GM23248 (cell line): ENCODE results near the gene DPP9. TPM values are rescaled to one million over a fixed set of nuclear protein-coding genes. Genes with fewer than 3 reads are reported as not detected.

ENCODE experiments used
- DNase-seq: peaks from one replicate; pipeline ENCODE4 v3.0.0-alpha.2; 2015
- H2AFZ ChIP-seq: fragments of 200-600 bp; sonication (generic); 2 replicates; pipeline ENCODE4 v1.6.1; 2016; ENCODE audit warnings: antibody characterized with exemption
- H3F3A ChIP-seq: fragments of 200-600 bp; sonication (generic); 2 replicates; pipeline ENCODE4 v1.6.1; 2016; ENCODE audit warnings: mild to moderate bottlenecking, antibody characterized with exemption, mixed run types; ENCODE audit not compliant: insufficient read depth
- H3K27ac ChIP-seq: fragments of 200-600 bp; sonication (generic); 2 replicates; pipeline ENCODE4 v1.5.1; 2016; ENCODE audit warnings: mild to moderate bottlenecking
- H3K27me3 ChIP-seq: fragments of 200-600 bp; sonication (generic); replicated peaks from 2 replicates; pipeline ENCODE4 v1.6.1; 2016; ENCODE audit warnings: mild to moderate bottlenecking; ENCODE audit not compliant: insufficient read depth
- H3K36me3 ChIP-seq: fragments of 200-600 bp; sonication (generic); 2 replicates; pipeline ENCODE4 v1.6.1; 2016; ENCODE audit warnings: low read depth, mild to moderate bottlenecking
- H3K4me1 ChIP-seq: fragments of 200-600 bp; sonication (generic); 2 replicates; pipeline ENCODE4 v1.6.1; 2016; ENCODE audit warnings: mild to moderate bottlenecking; ENCODE audit not compliant: insufficient read depth
- H3K4me2 ChIP-seq: fragments of 200-600 bp; sonication (generic); one replicate; pipeline ENCODE4 v1.6.1; 2016; ENCODE audit warnings: mild to moderate bottlenecking; ENCODE audit not compliant: unreplicated experiment
- H3K4me3 ChIP-seq: fragments of 200-600 bp; sonication (generic); 2 replicates; pipeline ENCODE4 v1.5.1; 2016; ENCODE audit warnings: mild to moderate bottlenecking
- H3K79me2 ChIP-seq: fragments of 200-600 bp; sonication (generic); 2 replicates; pipeline ENCODE4 v1.6.1; 2016; ENCODE audit warnings: mild to moderate bottlenecking; ENCODE audit not compliant: insufficient read depth
- H3K9ac ChIP-seq: fragments of 200-600 bp; sonication (generic); 2 replicates; pipeline ENCODE4 v1.6.1; 2016; ENCODE audit warnings: mild to moderate bottlenecking
- H3K9me2 ChIP-seq: fragments of 200-600 bp; sonication (generic); 2 replicates; pipeline ENCODE4 v1.6.1; 2016; ENCODE audit warnings: mixed run types, mild to moderate bottlenecking, moderate library complexity; ENCODE audit not compliant: insufficient read depth
- H3K9me3 ChIP-seq: fragments of 200-600 bp; sonication (generic); one replicate; pipeline ENCODE4 v1.6.1; 2017; ENCODE audit warnings: low read depth
- H4K20me1 ChIP-seq: fragments of 200-600 bp; sonication (generic); 2 replicates; pipeline ENCODE4 v1.6.0; 2016; ENCODE audit not compliant: insufficient read depth
- EZH2 ChIP-seq: fragments of 200-600 bp; sonication (generic); IDR thresholded peaks from 2 replicates; pipeline ENCODE4 v1.6.1; 2018; ENCODE audit warnings: antibody characterized with exemption, mild to moderate bottlenecking; ENCODE audit not compliant: insufficient read depth, poor library complexity, severe bottlenecking
- EZH2phosphoT487 ChIP-seq: fragments of 200-600 bp; sonication (generic); IDR thresholded peaks from 2 replicates; pipeline ENCODE4 v1.6.1; 2018; ENCODE audit warnings: antibody characterized with exemption, moderate library complexity, mild to moderate bottlenecking, low read depth; ENCODE audit not compliant: insufficient read depth
- WGBS, 2 experiments: methylation state at CpG; one replicate each; pipeline ENCODE4 v1.1.6; 2015 to 2017; ENCODE audit warnings: low lambda C conversion rate in 2 of 2, low coverage in 1 of 2; ENCODE audit errors: missing lambda C conversion rate in 2 of 2; 5-methylcytosine and 5-hydroxymethylcytosine counted together
- in situ Hi-C: fragments of 300-500 bp; cut with MboI; formaldehyde crosslinking; loops from 2 replicates; pipeline ENCODE4 v1.15.0; 2020
- polyA plus RNA-seq: library from polyadenylated mRNA; unstranded; fragments of >200 nt; fragmentation: Nextera tagmentation; extraction: Ambion mirVana; gene quantifications from 2 replicates; pipeline ENCODE4 v1.2.1, GENCODE V29; 2016
- total RNA-seq: library from RNA; depleted of rRNA; stranded (reverse); fragments of >200 nt; shearing (Covaris generic); gene quantifications from 2 replicates; pipeline ENCODE4 v1.2.3, GENCODE V29; 2014

The DPP9 gene
- total and polyA plus RNA-seq, 2 experiments from 2014 or later: 33.0 to 50.3 TPM

DNA sequence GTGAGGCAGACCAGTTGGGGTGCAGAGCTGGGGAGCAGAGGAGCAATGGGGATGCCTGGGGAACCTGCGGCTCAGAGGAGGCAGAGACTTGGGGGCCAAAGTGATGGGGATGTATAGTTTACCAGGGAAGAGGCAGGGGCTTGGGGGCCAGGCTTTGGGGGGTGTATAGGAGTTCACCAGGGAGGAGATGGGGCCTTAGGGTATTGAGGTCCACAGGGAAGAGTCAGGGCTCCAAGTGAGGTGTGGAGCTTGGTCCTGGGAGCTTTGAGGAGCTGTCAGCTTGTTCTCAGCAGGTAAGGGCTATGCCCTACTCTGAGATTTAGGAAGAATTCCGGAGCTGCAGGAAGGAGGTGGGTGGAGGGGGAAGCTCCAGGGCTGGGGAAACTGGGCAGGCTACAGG lies 73.5 kb downstream of the DPP9 start:
- no peak overlapping the region for H3K4me3 ChIP-seq
- H3K9me3 ChIP-seq: no peaks in the 10 kb centered on the region
- no peaks in the 10 kb centered on the region for H4K20me1 ChIP-seq
- no peaks in the 10 kb centered on the region for H3K36me3 ChIP-seq
- no peak overlapping the region for H3K4me2 ChIP-seq
- in situ Hi-C loops: no loop called here
- no peak for DNase-seq
- H3K27me3 ChIP-seq: no peaks in the 10 kb centered on the region
- no peak overlapping the region for H3K9ac ChIP-seq
- 0 out of 2 replicates have a peak, but pooled peaks cover under 1% of the 10 kb centered on the region for H3F3A ChIP-seq
- no peaks in the 10 kb centered on the region for H3K79me2 ChIP-seq
- no peak overlapping the region for H3K27ac ChIP-seq
- no peak overlapping the region for H2AFZ ChIP-seq
- H3K4me1 ChIP-seq: no peaks in the 10 kb centered on the region
- WGBS, 2 experiments: 90 to 100% methylated on average over 2 of the region's 2 CpGs
- H3K9me2 ChIP-seq: no peaks in the 10 kb centered on the region
- TF ChIP-seq EZH2 (no peak), EZH2phosphoT487 (no peak)

DNA sequence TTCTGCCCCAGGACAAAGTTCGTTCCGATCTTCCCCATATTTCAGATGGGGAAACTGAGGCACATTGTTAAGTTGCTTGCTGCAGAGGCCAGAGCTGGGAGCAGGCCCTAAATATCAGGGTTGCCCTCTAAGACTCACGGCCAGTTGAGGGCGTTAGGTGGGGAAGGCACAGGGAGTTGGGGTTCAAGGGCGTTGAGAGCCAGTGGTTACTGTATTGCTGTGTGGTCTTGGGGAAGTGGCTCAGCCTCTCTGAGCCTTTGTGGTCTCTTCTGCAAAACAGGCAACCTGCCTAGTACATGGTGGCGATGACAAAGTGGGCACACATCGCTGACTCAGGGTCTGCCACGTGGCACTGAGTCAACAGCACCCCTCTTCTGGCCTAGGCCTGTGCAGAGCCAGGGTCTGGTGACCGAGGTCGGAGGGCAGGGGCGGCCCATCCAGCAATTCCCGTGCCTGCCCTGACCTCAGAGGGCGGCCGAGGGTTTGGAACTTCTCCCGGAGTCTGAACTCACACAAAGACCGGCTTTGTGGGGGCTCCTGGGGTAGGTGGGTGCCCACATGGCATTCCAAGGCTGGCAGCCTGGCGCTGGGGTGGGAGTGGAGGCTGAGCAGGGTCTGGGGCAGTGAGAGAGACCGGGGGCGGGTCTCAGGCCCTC lies 74.1 kb downstream of the DPP9 start:
- Histone ChIP-seq H2AFZ (no peak overlapping the region), H3K27me3 (no peaks in the 10 kb centered on the region), H3K4me1 (no peaks in the 10 kb centered on the region), H3K9me3 (no peaks in the 10 kb centered on the region), H3K4me3 (no peak overlapping the region), H4K20me1 (no peaks in the 10 kb centered on the region), H3K9ac (no peak overlapping the region), H3K79me2 (no peaks in the 10 kb centered on the region), H3K9me2 (no peaks in the 10 kb centered on the region), H3K27ac (no peak overlapping the region), H3K36me3 (no peaks in the 10 kb centered on the region), H3F3A (no peaks in the 10 kb centered on the region), H3K4me2 (no peak overlapping the region)
- no peak for DNase-seq
- in situ Hi-C loops: no loop called here
- 89 to 90% methylated on average over 9 to 19 of the region's 19 CpGs for WGBS, 2 experiments
- TF ChIP-seq EZH2phosphoT487 (no peak), EZH2 (no peak)

DNA sequence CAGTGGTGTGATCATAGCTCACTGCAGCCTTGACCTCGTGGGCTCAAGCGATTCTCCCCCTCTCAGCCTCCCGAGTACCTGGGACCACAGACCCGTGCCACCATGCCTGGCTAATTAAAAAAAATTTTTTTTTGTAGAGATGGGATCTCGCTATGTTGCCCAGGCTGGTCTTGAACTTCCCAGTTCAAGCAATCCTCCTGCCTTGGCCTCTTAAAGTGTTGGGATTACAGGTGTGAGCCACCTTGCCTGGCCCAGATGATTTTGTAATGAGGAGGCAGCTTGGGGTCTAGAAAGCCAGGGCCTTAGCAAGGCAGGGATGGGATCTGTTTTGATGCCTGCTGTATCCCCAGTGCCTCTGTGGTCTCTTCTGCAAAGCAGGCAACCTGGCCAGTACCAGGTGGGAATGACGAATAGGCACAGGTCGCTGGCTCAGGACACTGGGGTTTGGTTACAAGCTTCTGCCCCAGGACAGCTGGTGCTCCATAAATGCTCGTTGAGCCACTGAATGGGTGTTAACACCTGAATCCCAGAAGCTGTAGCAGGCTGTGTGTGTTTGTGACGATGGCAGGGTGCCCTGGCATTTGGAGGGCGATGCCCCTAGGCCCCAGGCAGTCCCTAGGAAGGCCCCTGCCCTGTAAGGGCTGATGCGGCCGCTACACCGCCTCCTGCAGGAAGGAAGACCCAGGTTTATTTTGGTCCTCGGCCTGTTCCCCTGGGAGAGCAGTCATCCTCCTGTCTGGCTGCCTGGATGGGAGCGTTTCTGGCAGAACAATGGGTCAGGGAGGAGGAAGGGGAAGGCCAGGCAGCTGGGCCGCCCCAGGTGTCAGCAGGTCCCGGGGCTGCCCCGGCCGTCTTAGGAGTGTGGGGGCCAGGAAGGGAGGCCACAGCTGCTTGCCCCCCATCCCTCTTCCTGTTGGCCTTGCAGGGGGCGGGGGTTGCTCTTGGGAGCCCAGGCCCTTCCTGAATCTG lies 75.7 kb downstream of the DPP9 start:
- H3K4me1 ChIP-seq: no peaks in the 10 kb centered on the region
- H3K9ac ChIP-seq: no peak overlapping the region
- no peaks in the 10 kb centered on the region for H3K79me2 ChIP-seq
- no peaks in the 10 kb centered on the region for H3K36me3 ChIP-seq
- no peaks in the 10 kb centered on the region for H3K27me3 ChIP-seq
- no peak overlapping the region for H3K4me3 ChIP-seq
- H2AFZ ChIP-seq: no peak overlapping the region
- 77 to 85% methylated on average over 19 to 20 of the region's 20 CpGs for WGBS, 2 experiments
- H3K9me3 ChIP-seq: no peaks in the 10 kb centered on the region
- no peak for TF ChIP-seq EZH2
- TF ChIP-seq EZH2phosphoT487: no peak
- no peaks in the 10 kb centered on the region for H3F3A ChIP-seq
- no peak overlapping the region for H3K27ac ChIP-seq
- H3K4me2 ChIP-seq: no peak overlapping the region
- H3K9me2 ChIP-seq: no peaks in the 10 kb centered on the region
- in situ Hi-C loops: no loop called here
- DNase-seq: no peak
- no peaks in the 10 kb centered on the region for H4K20me1 ChIP-seq

DNA sequence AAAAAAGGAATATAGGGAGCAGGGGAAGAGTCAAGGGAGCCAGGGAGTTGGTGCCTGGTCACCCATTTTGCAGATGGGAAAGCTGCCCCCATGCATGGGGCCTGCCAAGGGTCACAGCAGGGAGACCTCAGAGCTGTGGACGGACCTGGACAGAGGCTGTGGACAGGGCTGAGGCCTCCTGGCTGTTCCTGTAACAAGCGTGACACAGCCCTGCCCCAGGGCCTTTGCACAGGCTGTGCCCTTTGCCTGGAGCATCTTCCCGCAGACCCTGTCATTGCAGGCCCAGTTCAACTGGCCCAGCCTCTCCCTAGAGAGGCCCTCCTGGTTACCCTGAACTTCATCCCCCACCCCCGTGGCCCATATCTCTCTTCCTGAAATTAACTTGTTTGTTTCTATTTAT lies 77.9 kb downstream of the DPP9 start:
- in situ Hi-C loops: no loop called here
- H3K9ac ChIP-seq: no peak overlapping the region
- no peaks in the 10 kb centered on the region for H3K36me3 ChIP-seq
- no peaks in the 10 kb centered on the region for H3K9me2 ChIP-seq
- H3K4me3 ChIP-seq: no peak overlapping the region
- no peak overlapping the region for H3K4me2 ChIP-seq
- DNase-seq: no peak
- no peaks in the 10 kb centered on the region for H3K4me1 ChIP-seq
- H2AFZ ChIP-seq: no peak overlapping the region
- no peaks in the 10 kb centered on the region for H3K79me2 ChIP-seq
- H3K27ac ChIP-seq: no peak overlapping the region
- 95 to 97% methylated on average over 3 to 4 of the region's 4 CpGs for WGBS, 2 experiments
- no peaks in the 10 kb centered on the region for H3K9me3 ChIP-seq
- TF ChIP-seq EZH2phosphoT487 (no peak), EZH2 (no peak)
- H4K20me1 ChIP-seq: no peaks in the 10 kb centered on the region
- no peaks in the 10 kb centered on the region for H3F3A ChIP-seq
- no peaks in the 10 kb centered on the region for H3K27me3 ChIP-seq
